ENCODE measurements around the gene FSTL4. TPM values are rescaled to one million over a fixed set of nuclear protein-coding genes. Genes with fewer than 3 reads are reported as not detected.

The FSTL4 gene
- total RNA-seq, 1 donor from 2014 or later, result 0.20 TPM

DNA sequence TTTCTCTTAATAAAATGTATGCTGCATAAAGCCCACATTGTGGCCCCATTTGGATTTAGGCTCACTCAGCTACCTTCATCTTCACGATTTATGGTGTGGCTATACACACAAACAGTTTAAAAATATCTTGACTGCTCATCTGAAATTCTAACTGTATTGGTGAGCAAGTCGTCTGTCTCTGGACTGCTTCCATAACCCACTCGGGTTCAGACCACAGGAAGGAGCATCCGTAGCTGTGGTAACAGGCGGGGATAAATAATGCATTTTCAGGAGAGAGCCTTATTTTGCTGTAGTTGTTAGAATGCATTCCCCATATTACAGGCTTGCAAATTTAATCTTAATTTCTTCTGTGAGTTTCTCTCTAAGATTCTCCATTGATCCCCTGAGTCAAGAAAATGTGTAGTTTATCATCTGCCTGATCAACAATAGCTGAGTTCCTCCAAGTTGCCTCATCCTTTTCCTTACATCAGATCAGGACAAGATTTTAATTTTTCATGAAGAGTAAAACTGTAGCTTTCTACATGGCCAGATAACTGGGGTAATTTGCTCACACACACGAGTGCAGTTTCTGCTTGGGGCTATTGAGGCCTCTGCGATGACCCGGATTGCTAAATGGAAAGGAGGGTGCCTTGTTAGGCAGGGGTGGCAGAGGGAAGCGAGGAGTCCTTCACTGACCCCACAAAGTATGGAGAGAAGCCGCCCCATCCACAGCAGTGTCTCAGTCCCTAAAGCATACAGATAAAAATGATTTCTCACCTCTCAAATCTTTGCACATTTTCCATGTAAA is 133.9 kb downstream of the FSTL4 start:
- DNase-seq (ENCODE audit: low read depth in 2 of 2), result peak in 1 of 2 donors; percentile 14

DNA sequence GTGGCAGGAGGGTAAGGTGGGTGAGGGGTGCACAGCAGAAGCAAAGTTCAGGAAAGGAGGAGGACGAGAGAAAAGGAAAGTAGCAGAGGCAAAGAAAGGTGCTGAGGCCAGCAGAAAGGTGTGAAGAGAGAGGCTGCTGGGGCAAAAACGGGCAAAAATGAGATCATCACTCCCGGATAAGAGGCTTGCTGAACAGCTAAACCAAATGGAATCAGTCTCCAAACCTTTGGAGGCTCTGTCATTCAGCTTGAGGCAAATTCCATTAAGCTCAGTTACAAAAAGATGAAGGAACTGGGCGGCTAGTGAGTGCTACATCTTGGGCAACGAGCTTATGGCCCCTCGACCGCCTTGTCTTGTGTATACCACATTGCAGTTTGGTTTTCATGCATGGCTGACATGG is 136.4 kb downstream of the FSTL4 start:
- no peak for DNase-seq (ENCODE audit: low read depth in 2 of 2)

DNA sequence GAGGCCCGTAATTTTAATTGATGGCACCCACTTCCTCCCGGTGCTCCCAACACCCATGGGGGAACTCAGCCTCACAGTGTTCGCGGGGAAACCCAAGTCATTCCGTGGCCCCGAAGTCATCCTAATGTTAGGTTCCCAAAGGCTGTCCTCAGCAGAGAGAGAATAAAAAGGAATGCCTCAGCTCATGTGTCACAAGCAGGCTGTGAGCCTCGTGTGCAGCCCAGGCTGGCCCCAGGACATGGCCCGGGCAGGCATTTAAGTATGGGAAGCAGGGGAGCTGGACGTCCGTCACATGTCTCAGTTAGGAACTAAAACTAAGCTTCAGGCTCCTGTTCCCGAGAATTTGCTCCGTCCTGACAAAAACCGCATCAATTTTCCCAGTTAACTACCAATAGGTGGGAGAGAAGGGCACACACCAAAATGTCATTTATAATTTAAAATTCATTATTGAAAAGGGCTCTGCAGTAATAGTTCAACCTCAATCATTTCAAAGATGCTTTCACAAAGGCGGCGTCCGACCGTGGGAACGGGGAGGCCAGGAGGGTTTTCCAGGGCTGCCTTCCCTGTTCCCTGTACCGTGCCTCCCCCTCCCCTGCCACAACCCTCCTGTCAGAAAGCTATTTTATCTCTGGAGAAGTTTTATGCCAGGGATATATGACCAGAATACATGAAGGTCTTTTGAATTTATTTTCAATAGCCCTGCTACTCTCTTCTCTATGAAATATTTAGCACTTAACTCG is 137.3 kb downstream of the FSTL4 start:
- no peak for DNase-seq (ENCODE audit: low read depth in 2 of 2)

DNA sequence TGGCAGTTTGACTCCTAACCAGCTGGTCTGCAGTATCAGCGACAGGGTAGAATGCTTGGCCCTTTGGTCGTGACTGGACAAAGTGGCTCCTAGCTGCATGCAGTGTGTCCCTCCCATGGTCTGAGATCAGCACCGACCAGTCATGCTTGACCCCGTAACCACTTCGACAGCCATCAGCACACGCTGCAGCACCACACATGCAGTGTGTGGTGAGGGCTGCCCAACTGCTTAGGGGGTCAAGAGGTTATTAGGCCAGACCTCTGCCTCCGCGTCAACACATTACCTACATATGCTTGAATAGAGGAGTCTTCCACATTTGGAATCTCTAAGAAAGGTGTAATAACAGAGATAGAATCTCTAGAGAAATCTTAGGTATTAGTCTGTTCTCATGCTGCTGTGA is 139.1 kb downstream of the FSTL4 start:
- DNase-seq (ENCODE audit: low read depth in 2 of 2), result no peak

DNA sequence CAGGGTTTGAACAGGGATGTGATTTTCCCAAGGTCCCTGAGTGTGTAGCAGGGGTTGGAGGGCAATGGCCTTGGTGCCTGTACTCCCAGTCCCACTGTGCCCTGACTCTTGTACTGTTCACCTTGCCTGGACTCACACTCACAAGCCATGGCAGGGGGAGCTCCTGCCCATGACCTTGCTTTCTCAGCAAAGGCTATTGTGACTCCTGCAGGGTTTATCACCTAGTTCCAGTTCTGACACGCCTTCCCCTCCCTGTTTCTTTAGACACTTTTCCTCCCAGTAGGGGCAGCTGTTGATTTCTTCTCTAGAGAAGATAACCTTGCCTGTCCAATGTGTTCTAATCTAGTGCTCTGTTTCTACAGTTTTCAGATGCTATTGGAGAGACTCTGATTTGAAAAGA is 139.5 kb downstream of the FSTL4 start:
- DNase-seq (ENCODE audit: low read depth in 2 of 2), result no peak

DNA sequence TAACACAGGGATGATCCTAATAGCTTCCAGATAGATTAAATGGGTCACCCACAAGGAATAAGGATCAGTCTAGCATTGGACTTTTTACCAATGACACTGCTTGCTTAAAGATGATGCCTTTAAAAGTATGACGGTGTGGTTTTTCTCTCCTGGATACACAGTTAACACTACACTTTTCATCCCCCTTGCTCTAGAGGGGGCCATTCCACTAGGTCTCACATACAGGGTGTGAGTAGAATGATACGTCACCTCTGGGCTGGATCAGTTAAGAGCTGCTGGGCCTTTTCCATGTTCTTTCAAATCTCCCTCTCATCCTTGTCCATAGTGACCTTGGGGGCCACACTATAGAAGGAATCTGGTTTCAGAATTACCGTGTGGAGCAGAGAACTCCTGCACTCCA is 140.6 kb downstream of the FSTL4 start:
- peak in 1 of 2 donors; percentile 9 for DNase-seq (ENCODE audit: low read depth in 2 of 2)

DNA sequence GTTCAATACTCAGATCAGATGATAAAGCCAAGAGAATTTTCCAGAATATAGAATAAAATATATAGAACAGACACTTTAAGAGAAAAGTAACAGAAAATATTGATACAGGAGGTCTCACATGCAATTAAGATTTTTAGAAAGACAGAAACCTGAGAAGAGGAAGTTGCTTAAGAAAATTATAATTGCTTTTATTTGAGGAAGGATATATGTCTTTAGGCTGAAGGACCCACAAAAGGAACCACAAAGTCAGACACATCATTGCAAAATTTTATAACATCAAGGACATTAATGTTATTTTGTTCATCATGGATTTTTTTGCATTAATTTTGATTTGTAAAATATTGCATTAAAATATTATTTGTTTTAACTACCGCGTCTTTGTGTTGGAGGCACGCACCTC is 141.5 kb downstream of the FSTL4 start:
- no peak for DNase-seq (ENCODE audit: low read depth in 2 of 2)

- no peak for DNase-seq (ENCODE audit: low read depth in 2 of 2)
Observed at GRCh38 chr5:133469846-133470245, 142.5 kb downstream of the FSTL4 start.

- DNase-seq (ENCODE audit: low read depth in 2 of 2), result no peak
Observed at GRCh38 chr5:133469252-133469651, 143.1 kb downstream of the FSTL4 start.

DNA sequence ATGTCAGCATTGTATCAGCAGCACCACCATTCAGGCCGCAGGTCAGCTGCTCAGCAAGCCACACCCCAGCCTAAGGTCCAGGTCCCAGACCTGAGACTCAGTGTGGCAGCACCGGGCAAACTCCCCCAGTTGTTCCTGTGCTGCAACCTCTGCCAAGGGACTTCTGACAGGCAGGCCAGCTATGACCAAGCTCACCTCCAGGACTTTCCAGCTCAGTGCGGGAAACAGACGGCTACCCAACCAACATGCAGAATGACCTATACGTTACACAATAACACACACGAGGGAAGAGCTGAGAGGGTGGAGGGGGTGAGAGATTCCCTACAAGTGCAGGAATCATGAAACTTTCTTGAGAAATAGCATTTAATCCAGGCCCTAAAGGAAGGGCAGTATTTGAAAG is 143.7 kb downstream of the FSTL4 start:
- no peak for DNase-seq (ENCODE audit: low read depth in 2 of 2)

- no peak for DNase-seq (ENCODE audit: low read depth in 2 of 2)
Observed at GRCh38 chr5:133467826-133468463, 144.4 kb downstream of the FSTL4 start.

- DNase-seq (ENCODE audit: low read depth in 2 of 2), result no peak
Observed at GRCh38 chr5:133467335-133467779, 145.0 kb downstream of the FSTL4 start.

DNA sequence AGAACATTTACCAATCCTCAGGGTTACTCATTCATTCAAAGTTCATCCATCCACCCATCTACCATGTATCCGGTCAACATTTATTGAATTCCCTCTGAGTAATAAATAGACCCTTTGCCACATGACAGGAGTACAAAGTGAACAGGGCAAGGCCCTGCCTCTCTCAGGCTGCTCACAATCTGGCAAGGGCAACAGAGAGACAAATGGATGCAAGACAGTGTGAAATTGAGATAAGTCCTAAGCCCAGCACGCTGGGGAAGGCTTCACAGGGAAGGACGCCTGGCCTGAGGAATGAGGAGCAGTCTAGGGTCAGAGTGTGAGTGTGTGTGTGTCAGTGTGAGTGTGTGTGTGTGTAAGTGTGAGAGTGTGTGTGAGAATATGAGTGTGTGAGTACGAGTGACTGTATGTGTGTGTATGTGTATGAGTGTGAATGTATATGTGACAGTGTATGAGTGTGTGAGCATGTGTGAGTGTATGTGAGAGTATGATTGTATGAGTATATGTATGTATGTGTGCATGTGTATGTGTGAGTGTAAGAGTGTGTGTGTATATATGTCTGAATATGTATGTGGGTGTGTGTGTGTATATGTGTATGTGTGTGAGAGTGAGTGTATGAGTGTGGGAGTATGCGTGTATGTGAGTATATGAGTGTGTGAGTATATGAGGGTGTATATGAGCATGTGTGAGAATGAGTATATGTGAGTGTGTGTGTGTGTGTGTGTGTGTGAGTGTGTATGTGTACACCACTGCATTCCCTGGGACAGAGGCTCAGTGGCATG is 145.6 kb downstream of the FSTL4 start:
- no peak for DNase-seq (ENCODE audit: low read depth in 2 of 2)

GRCh38 chr5:133464013-133464412 is 148.3 kb downstream of the FSTL4 start:
- no peak for DNase-seq (ENCODE audit: low read depth in 2 of 2)

- DNase-seq (ENCODE audit: low read depth in 2 of 2), result no peak
Observed at GRCh38 chr5:133461796-133462516, 150.4 kb downstream of the FSTL4 start.

GRCh38 chr5:133460172-133460758 is 152.1 kb downstream of the FSTL4 start:
- DNase-seq (ENCODE audit: low read depth in 2 of 2), result peak in 1 of 2 donors; percentile 29

DNA sequence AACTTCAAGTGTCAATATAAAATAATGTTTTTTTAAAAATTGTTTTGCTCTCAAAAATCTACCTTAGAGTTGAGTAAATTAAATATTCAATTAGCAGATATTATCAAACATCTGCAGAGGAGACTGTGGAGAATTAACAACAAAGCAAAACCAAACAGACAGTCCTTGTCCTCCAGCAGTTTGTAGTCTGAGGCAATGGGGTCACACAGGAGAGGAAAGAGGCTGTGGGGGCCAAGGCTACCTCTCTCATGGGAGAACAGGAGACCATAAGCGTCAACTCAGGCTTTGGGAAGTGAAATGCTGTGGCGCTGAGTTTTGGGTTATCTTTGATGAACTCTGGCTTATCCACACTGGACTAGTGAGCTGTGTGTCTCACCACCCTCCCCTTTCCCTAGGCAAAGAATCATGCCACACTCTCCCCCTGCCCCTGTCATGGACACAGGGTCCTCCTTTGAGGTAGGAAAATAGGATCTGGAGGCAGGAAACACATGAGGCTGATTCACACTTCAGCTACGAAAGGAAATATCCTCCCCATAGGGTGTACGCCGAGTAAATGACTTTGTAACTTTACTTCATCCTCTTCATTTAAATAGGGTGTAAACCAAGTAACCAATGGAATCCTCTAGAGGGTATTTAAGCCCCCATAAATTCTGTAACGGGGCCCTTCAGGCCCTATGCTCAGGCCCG is 152.7 kb downstream of the FSTL4 start:
- DNase-seq (ENCODE audit: low read depth in 2 of 2), result peak; percentile 31 to 43

- no peak for DNase-seq (ENCODE audit: low read depth in 2 of 2)
Observed at GRCh38 chr5:133458435-133458834, 153.9 kb downstream of the FSTL4 start.

GRCh38 chr5:133457439-133458355 is 154.6 kb downstream of the FSTL4 start:
- DNase-seq (ENCODE audit: low read depth in 2 of 2), result no peak
